B cell (primary cell): ENCODE results near the gene BIRC5. TPM values are rescaled to one million over a fixed set of nuclear protein-coding genes. Genes with fewer than 3 reads are reported as not detected.
A peak's percentile ranks its signal among the peaks of the same experiment; 100 is the strongest.

Experiments
- ATAC-seq: fragments of 200-7000 bp; cut with Tn5 transposase; one replicate; pipeline ENCODE4 v1.10.0; 2021; ENCODE audit warnings: low read depth, mild to moderate bottlenecking, moderate number of reproducible peaks, moderate library complexity
- CTCF ChIA-PET: fragments of 350-600 bp; sonication (Branson Sonifier 250); formaldehyde crosslinking; loops from one replicate; lab custom pipeline; 2021; ENCODE audit warnings: antibody characterized with exemption, inconsistent platforms; lab: Charles Lee
- POLR2A ChIA-PET: fragments of 350-600 bp; sonication (Branson Sonifier 250); formaldehyde crosslinking; loops from one replicate; lab custom pipeline; 2021; ENCODE audit warnings: antibody characterized with exemption; lab: Charles Lee
- DNase-seq: peaks from one replicate; pipeline ENCODE4 v3.0.0; 2013
- H2AFZ ChIP-seq: 2 replicates; pipeline ENCODE4 v1.6.1; 2012; ENCODE audit warnings: mild to moderate bottlenecking, low read depth, low read length; ENCODE audit not compliant: insufficient read depth, poor library complexity, severe bottlenecking
- H3K27ac ChIP-seq, 2 donors: 1 replicate in 1 of 2; 2 replicates in 1 of 2; pipeline ENCODE4 v1.5.1; 2012 to 2013; ENCODE audit warnings: low read length in 2 of 2, mild to moderate bottlenecking in 2 of 2, moderate library complexity in 1 of 2
- H3K27me3 ChIP-seq, 4 experiments: fragments of 200-600 bp in 1 of 4; sonication (generic) in 1 of 4; replicated peaks in 1 of 4; 1 replicate in 2 of 4; 2 replicates in 2 of 4; pipeline versions ENCODE4 v1.6.1 to v1.7.0; 2013 to 2016; ENCODE audit warnings: low read length in 3 of 4, mild to moderate bottlenecking in 2 of 4, mixed read lengths in 1 of 4, moderate library complexity in 1 of 4; ENCODE audit not compliant: insufficient read depth in 4 of 4, control insufficient read depth in 3 of 4; ENCODE audit errors: control extremely low read depth in 1 of 4
- H3K36me3 ChIP-seq, 2 experiments: replicated peaks in 1 of 2; 1 replicate in 1 of 2; 2 replicates in 1 of 2; pipeline versions ENCODE4 v1.6.1 to v1.7.1; 2013; ENCODE audit warnings: low read length in 1 of 2; ENCODE audit not compliant: insufficient read depth in 2 of 2, control insufficient read depth in 1 of 2; ENCODE audit errors: control extremely low read depth in 1 of 2, extremely low read depth in 1 of 2
- H3K4me1 ChIP-seq, 2 donors: fragments of 200-600 bp in 1 of 2; sonication (generic) in 1 of 2; 1 replicate in 1 of 2; 2 replicates in 1 of 2; pipeline versions ENCODE4 v1.5.1 to v1.6.1; 2013 to 2017; ENCODE audit warnings: low read length in 2 of 2; ENCODE audit not compliant: control insufficient read depth in 2 of 2, insufficient read depth in 2 of 2
- H3K4me2 ChIP-seq: replicated peaks from 2 replicates; pipeline ENCODE3; 2012; ENCODE audit warnings: mild to moderate bottlenecking, low read depth, low read length; ENCODE audit not compliant: poor library complexity, severe bottlenecking
- H3K4me3 ChIP-seq, 5 experiments: fragments of 200-600 bp in 1 of 5; sonication (generic) in 1 of 5; 1 replicate in 3 of 5; 2 replicates in 2 of 5; pipeline versions ENCODE4 v1.5.1 to v1.7.0; 2011 to 2016; ENCODE audit warnings: low read length in 4 of 5, mild to moderate bottlenecking in 4 of 5, low read depth in 2 of 5, control low read depth in 1 of 5, moderate library complexity in 1 of 5; ENCODE audit not compliant: insufficient read depth in 1 of 5; ENCODE audit errors: control extremely low read depth in 1 of 5, extremely low read depth in 1 of 5
- H3K79me2 ChIP-seq: fragments of 200-600 bp; sonication (generic); one replicate; pipeline ENCODE4 v1.6.0; 2016; ENCODE audit warnings: low read length; ENCODE audit not compliant: control insufficient read depth, insufficient read depth
- H3K9ac ChIP-seq: fragments of 200-600 bp; sonication (generic); 2 replicates; pipeline ENCODE4 v1.6.1; 2017; ENCODE audit warnings: mild to moderate bottlenecking, low read length, moderate library complexity
- H3K9me3 ChIP-seq, 3 donors: one replicate each; pipeline versions ENCODE4 v1.6.1 to v1.7.1; 2013; ENCODE audit warnings: low read length in 2 of 3; ENCODE audit not compliant: control insufficient read depth in 2 of 3, insufficient read depth in 1 of 3; ENCODE audit errors: control extremely low read depth in 1 of 3
- H4K20me1 ChIP-seq: 2 replicates; pipeline ENCODE4 v1.6.0; 2012; ENCODE audit warnings: mild to moderate bottlenecking, low read length; ENCODE audit not compliant: insufficient read depth, control insufficient read depth, poor library complexity, severe bottlenecking
- H3K27ac Mint-ChIP-seq: one replicate; pipeline ENCODE4 v1.8.0; 2021; ENCODE audit warnings: mixed read lengths
- H3K27me3 Mint-ChIP-seq: one replicate; pipeline ENCODE4 v1.8.0; 2021; ENCODE audit warnings: mixed read lengths
- H3K4me1 Mint-ChIP-seq: one replicate; pipeline ENCODE4 v1.8.0; 2021; ENCODE audit warnings: mixed read lengths
- H3K4me3 Mint-ChIP-seq: one replicate; pipeline ENCODE4 v1.8.0; 2021; ENCODE audit warnings: mixed read lengths
- H3K9me3 Mint-ChIP-seq: one replicate; pipeline ENCODE4 v1.8.0; 2022; ENCODE audit warnings: mixed read lengths; ENCODE audit not compliant: insufficient read depth
- EZH2 ChIP-seq: IDR thresholded peaks from 2 replicates; pipeline ENCODE4 v1.6.1; 2012; ENCODE audit warnings: borderline replicate concordance, low read depth, mild to moderate bottlenecking, moderate library complexity, low read length; ENCODE audit not compliant: insufficient read depth, poor library complexity, severe bottlenecking
- whole genome bisulfite sequencing: methylation state at CpG from one replicate; pipeline ENCODE4 v1.1.5; 2013; ENCODE audit warnings: missing lambda C conversion rate; ENCODE audit not compliant: insufficient coverage; 5-methylcytosine and 5-hydroxymethylcytosine counted together
- intact Hi-C: fragments of 100-400 bp; cut with micrococcal nuclease; formaldehyde crosslinking; loops from one replicate; pipeline ENCODE4 v1.10.0; 2022
- polyA plus RNA-seq: library from polyadenylated mRNA; depleted of rRNA; stranded (reverse); fragments of >200 nt; gene quantifications from 2 replicates; pipeline ENCODE4 v1.2.3, GENCODE V29; 2012
- total RNA-seq, 2 donors: library from RNA; stranded (reverse); fragments of 120-200 nt in 1 of 2; gene quantifications; 1 replicate in 1 of 2; 2 replicates in 1 of 2; pipeline versions ENCODE4 v1.2.3 to v1.2.4, GENCODE V29; 2013 to 2022
- TF ChIP-seq, protein P1 (sequence below): fragments of 200-600 bp; IDR thresholded peaks from one replicate; pipeline ENCODE4 v1.8.0; 2022; ENCODE audit warnings: antibody characterized with exemption, mild to moderate bottlenecking

The BIRC5 gene
- total and polyA plus RNA-seq, 2 donors (not counting 1 experiment from before 2014, with no cell fraction given) = 0.33 to 0.84 TPM

DNA sequence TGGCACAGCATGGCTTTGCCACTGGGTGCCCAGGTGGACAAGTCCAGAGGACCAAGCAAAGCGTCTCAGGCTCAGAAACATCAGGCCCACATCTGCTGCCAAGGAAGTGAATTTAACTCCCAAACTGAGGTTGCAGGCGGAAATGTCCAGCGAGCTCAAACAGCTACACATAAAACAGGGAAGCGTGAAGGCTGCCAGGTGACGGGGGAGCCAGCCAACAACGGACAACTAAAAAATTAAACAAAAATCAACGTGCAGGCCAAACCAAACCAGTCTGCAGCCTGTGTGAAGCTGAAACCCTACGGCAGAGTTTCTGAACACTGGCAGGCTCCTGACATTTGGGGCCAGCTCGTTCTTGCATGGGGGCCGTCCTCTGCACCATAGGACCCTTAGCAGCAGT is 29.7 kb upstream of the BIRC5 start:
- Mint-ChIP-seq H3K4me1 (peaks cover 27% of the 10 kb centered on the region), H3K9me3 (no peaks in the 10 kb centered on the region), H3K27ac (no peak overlapping the region), H3K27me3 (no peaks in the 10 kb centered on the region), H3K4me3 (no peak overlapping the region)
- CTCF ChIA-PET = interaction anchor here (1.0 to 19.2 kb wide), 3 partner anchors 9 to 71 kb away, joined by 4 to 357 read pairs (median 6); no protein-coding TSS in a partner anchor
- no peak for ATAC-seq
- H2AFZ ChIP-seq = no peak overlapping the region
- H3K4me3 ChIP-seq = no peak overlapping the region
- no peak overlapping the region for H3K27ac ChIP-seq
- H3K79me2 ChIP-seq = peaks cover 3% of the 10 kb centered on the region
- POLR2A ChIA-PET = interaction anchor here (19.6 kb wide), 1 partner anchor 50 kb away, joined by 432 read pairs; the partner anchor contains the start of genes TMC6 and TMC8
- no peak overlapping the region for H3K9ac ChIP-seq
- no peaks in the 10 kb centered on the region for H4K20me1 ChIP-seq
- H3K27me3 ChIP-seq = no peaks in the 10 kb centered on the region
- intact Hi-C loops = no loop called here
- peaks cover 22 to 30% of the 10 kb centered on the region in 2 donors for H3K4me1 ChIP-seq
- no peak for DNase-seq
- no peaks in the 10 kb centered on the region for H3K36me3 ChIP-seq
- no peak for TF ChIP-seq EZH2
- TF ChIP-seq, protein P1, sequence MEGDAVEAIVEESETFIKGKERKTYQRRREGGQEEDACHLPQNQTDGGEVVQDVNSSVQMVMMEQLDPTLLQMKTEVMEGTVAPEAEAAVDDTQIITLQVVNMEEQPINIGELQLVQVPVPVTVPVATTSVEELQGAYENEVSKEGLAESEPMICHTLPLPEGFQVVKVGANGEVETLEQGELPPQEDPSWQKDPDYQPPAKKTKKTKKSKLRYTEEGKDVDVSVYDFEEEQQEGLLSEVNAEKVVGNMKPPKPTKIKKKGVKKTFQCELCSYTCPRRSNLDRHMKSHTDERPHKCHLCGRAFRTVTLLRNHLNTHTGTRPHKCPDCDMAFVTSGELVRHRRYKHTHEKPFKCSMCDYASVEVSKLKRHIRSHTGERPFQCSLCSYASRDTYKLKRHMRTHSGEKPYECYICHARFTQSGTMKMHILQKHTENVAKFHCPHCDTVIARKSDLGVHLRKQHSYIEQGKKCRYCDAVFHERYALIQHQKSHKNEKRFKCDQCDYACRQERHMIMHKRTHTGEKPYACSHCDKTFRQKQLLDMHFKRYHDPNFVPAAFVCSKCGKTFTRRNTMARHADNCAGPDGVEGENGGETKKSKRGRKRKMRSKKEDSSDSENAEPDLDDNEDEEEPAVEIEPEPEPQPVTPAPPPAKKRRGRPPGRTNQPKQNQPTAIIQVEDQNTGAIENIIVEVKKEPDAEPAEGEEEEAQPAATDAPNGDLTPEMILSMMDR = no peak
- no peak overlapping the region for H3K4me2 ChIP-seq
- no peaks in the 10 kb centered on the region for H3K9me3 ChIP-seq
- 94% methylated on average over 9 of the region's 10 CpGs for WGBS

DNA sequence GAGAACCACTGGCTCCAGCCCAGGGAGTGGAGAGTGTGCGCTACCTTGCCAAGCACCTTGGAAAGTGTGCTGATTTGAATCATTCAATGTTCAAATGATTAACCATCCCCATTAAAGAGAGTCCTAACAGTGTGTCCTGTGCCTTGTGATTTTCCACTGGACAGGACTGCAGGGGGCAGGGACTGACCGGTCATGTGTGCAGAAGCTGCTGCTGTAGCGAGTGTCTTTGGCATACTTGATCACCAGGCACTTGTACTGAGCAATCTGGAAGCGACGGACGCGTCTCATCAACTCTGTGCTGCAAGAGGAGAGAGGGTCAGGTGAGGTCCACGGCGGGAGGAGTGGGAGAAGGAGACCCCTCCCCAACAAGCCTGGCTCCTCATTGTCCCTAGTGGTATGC is 29.2 kb upstream of the BIRC5 start:
- intact Hi-C loops = no loop called here
- Histone ChIP-seq H3K27ac (no peak overlapping the region), H3K79me2 (no peaks in the 10 kb centered on the region), H3K9me3 (no peaks in the 10 kb centered on the region), H3K4me3 (no peak overlapping the region), H4K20me1 (no peaks in the 10 kb centered on the region), H3K36me3 (no peaks in the 10 kb centered on the region), H2AFZ (no peak overlapping the region), H3K4me1 (peaks cover 22 to 29% of the 10 kb centered on the region in 2 donors), H3K27me3 (no peaks in the 10 kb centered on the region), H3K4me2 (no peak overlapping the region), H3K9ac (no peak overlapping the region)
- CTCF ChIA-PET = interaction anchor here (1.0 to 19.2 kb wide), 4 partner anchors 9 to 72 kb away, joined by 4 to 357 read pairs (median 19); no protein-coding TSS in a partner anchor
- DNase-seq = no peak
- WGBS = 95% methylated on average over 7 of the region's 9 CpGs
- Mint-ChIP-seq H3K27me3 (no peaks in the 10 kb centered on the region), H3K4me3 (peak overlapping the region; percentile 35), H3K27ac (peak overlapping the region; percentile 43), H3K9me3 (no peaks in the 10 kb centered on the region), H3K4me1 (peaks cover 24% of the 10 kb centered on the region)
- ATAC-seq = no peak
- TF ChIP-seq, protein P1 = no peak
- TF ChIP-seq EZH2 = no peak
- POLR2A ChIA-PET = interaction anchor here (2.0 to 19.6 kb wide), 2 partner anchors 9 to 50 kb away, joined by 9 to 432 read pairs; partner anchors contain the start of genes TMC6 and TMC8
